Caki2 (cell line): ENCODE measurements around the gene HSD17B13. TPM values are rescaled to one million over a fixed set of nuclear protein-coding genes. Genes with fewer than 3 reads are reported as not detected.
"Not testable (repeated sequence)": the region's sequence is repeated elsewhere in the genome, so short reads cannot be mapped to it uniquely, and the experiment has no call there.

ENCODE experiments used
- DNase-seq: peaks from one replicate; pipeline ENCODE4 v3.0.0-alpha.2; 2015; ENCODE audit warnings: low read depth
- in situ Hi-C: cut with HindIII; loops from 2 replicates; pipeline ENCODE4 v1.10.0; 2016; ENCODE audit warnings: low sequenced_read_pairs, low pct_unique_long_range_greater_than_20kb, mixed read lengths
- total RNA-seq: library from RNA; depleted of rRNA; stranded (reverse); fragments of >200 nt; shearing (Covaris generic); gene quantifications from 2 replicates; pipeline ENCODE4 v1.2.3, GENCODE V29; 2014; ENCODE audit warnings: low replicate concordance

HSD17B13 gene
- total RNA-seq, 1 experiment from 2014 or later, result not detected

- in situ Hi-C loops, result no loop called here
- DNase-seq, result no peak
These were observed 3.8 kb upstream of the HSD17B13 start for GRCh38 chr4:87326460-87326859.

- no peak for DNase-seq
- in situ Hi-C loops, result no loop called here
These were observed 794 bp downstream of the HSD17B13 start for GRCh38 chr4:87321888-87322287.

GRCh38 chr4:87317527-87317926, 5.2 kb downstream of the HSD17B13 start:
- no peak for DNase-seq
- in situ Hi-C loops, result no loop called here

GRCh38 chr4:87316961-87317360, 5.7 kb downstream of the HSD17B13 start:
- in situ Hi-C loops, result no loop called here
- no peak for DNase-seq

- in situ Hi-C loops, result not testable (repeated sequence)
These were observed 7.7 kb downstream of the HSD17B13 start for GRCh38 chr4:87315000-87315399.

GRCh38 chr4:87313756-87314155, 8.9 kb downstream of the HSD17B13 start:
- DNase-seq, result no peak
- in situ Hi-C loops, result no loop called here

More at GRCh38 chr4:87315000-87315399, 7.7 kb downstream of the HSD17B13 start:
- DNase-seq, result not testable (repeated sequence)

- DNase-seq, result no peak
- in situ Hi-C loops, result no loop called here
These were observed 11.0 kb downstream of the HSD17B13 start for GRCh38 chr4:87311684-87312083.

GRCh38 chr4:87310691-87311335, 11.9 kb downstream of the HSD17B13 start:
- in situ Hi-C loops, result no loop called here
- DNase-seq, result no peak

- in situ Hi-C loops, result no loop called here
- DNase-seq, result no peak
These were observed 13.1 kb downstream of the HSD17B13 start for GRCh38 chr4:87309625-87310024.

GRCh38 chr4:87306056-87306455, 16.6 kb downstream of the HSD17B13 start:
- in situ Hi-C loops, result no loop called here

GRCh38 chr4:87305562-87305961, 17.1 kb downstream of the HSD17B13 start:
- in situ Hi-C loops, result no loop called here
- DNase-seq, result no peak

More at GRCh38 chr4:87306056-87306455, 16.6 kb downstream of the HSD17B13 start:
- DNase-seq, result no peak

- in situ Hi-C loops, result no loop called here
- DNase-seq, result peak; percentile 21
These were observed 17.8 kb downstream of the HSD17B13 start for GRCh38 chr4:87304745-87305432.

- no peak for DNase-seq
- in situ Hi-C loops, result no loop called here
These were observed 22.8 kb downstream of the HSD17B13 start for GRCh38 chr4:87299898-87300297.

- DNase-seq, result no peak
- in situ Hi-C loops, result no loop called here
These were observed 24.3 kb downstream of the HSD17B13 start for GRCh38 chr4:87298362-87298761.

- in situ Hi-C loops, DNase-seq: not testable (repeated sequence)
These were observed 27.8 kb downstream of the HSD17B13 start for GRCh38 chr4:87294911-87295310.

- in situ Hi-C loops, DNase-seq: not testable (repeated sequence)
These were observed 28.8 kb downstream of the HSD17B13 start for GRCh38 chr4:87293889-87294288.

- in situ Hi-C loops, result no loop called here
These were observed 35.7 kb downstream of the HSD17B13 start for GRCh38 chr4:87286970-87287369.

GRCh38 chr4:87284268-87284667, 38.4 kb downstream of the HSD17B13 start:
- DNase-seq, in situ Hi-C loops: not testable (repeated sequence)

More at GRCh38 chr4:87286970-87287369, 35.7 kb downstream of the HSD17B13 start:
- DNase-seq, result no peak

GRCh38 chr4:87283151-87283550, 39.5 kb downstream of the HSD17B13 start:
- in situ Hi-C loops, result no loop called here
- no peak for DNase-seq

- DNase-seq, result no peak
- in situ Hi-C loops, result no loop called here
These were observed 41.1 kb downstream of the HSD17B13 start for GRCh38 chr4:87281603-87282002.
